HuH-7.5 (cell line): Measurements from ENCODE around the gene EBF4.
"Not testable (repeated sequence)": the region's sequence is repeated elsewhere in the genome, so short reads cannot be mapped to it uniquely, and the experiment has no call there.

Experiments used
- DNase-seq: peaks from one replicate; pipeline ENCODE4 v3.0.0; 2011; ENCODE audit warnings: low spot score

The EBF4 gene

GRCh38 chr20:2673453-2673852 is 19.1 kb upstream of the EBF4 start:
- DNase-seq, result no peak

- DNase-seq, result no peak
These were observed 12.5 kb upstream of the EBF4 start for GRCh38 chr20:2680046-2680445.

GRCh38 chr20:2682040-2682439 is 10.5 kb upstream of the EBF4 start:
- not testable (repeated sequence) for DNase-seq

GRCh38 chr20:2684817-2685216 is 7.8 kb upstream of the EBF4 start:
- not testable (repeated sequence) for DNase-seq

- no peak for DNase-seq
These were observed 5.1 kb upstream of the EBF4 start for GRCh38 chr20:2687514-2687913.

- peak; percentile 79 for DNase-seq
These were observed 4.5 kb upstream of the EBF4 start for GRCh38 chr20:2688041-2688591.

GRCh38 chr20:2690213-2690612 is 2.4 kb upstream of the EBF4 start:
- DNase-seq, result no peak

GRCh38 chr20:2690718-2691117 is 1.9 kb upstream of the EBF4 start:
- no peak for DNase-seq

- DNase-seq, result no peak
These were observed 1.5 kb upstream of the EBF4 start for GRCh38 chr20:2691127-2691526.

GRCh38 chr20:2691663-2692035 is 931 bp upstream of the EBF4 start:
- DNase-seq, result no peak

- no peak for DNase-seq
These were observed 306 bp downstream of the EBF4 start for GRCh38 chr20:2692886-2693285.

- peak; percentile 89 for DNase-seq
These were observed 867 bp downstream of the EBF4 start for GRCh38 chr20:2693286-2694007.

GRCh38 chr20:2694008-2694471 is 1.5 kb downstream of the EBF4 start:
- DNase-seq, result peak; percentile 82

- no peak for DNase-seq
These were observed 1.9 kb downstream of the EBF4 start for GRCh38 chr20:2694519-2694918.

GRCh38 chr20:2695206-2695983 is 2.8 kb downstream of the EBF4 start:
- DNase-seq, result no peak

- not testable (repeated sequence) for DNase-seq
These were observed 3.5 kb downstream of the EBF4 start for GRCh38 chr20:2695984-2696525.

- no peak for DNase-seq
These were observed 4.1 kb downstream of the EBF4 start for GRCh38 chr20:2696646-2697045.

- DNase-seq, result no peak
These were observed 5.2 kb downstream of the EBF4 start for GRCh38 chr20:2697768-2698167.

GRCh38 chr20:2698186-2698817 is 5.7 kb downstream of the EBF4 start:
- no peak for DNase-seq

GRCh38 chr20:2698912-2699311 is 6.3 kb downstream of the EBF4 start:
- DNase-seq, result no peak

- DNase-seq, result no peak
These were observed 7.3 kb downstream of the EBF4 start for GRCh38 chr20:2699775-2700413.
